Sigmoid colon (tissue), 4 donors: ENCODE results near the gene NT5C1B.

Source experiments
- CTCF ChIP-seq, 4 experiments: fragments of 450-650 bp in 3 of 4; fragments of 200-600 bp in 1 of 4; IDR thresholded peaks; one replicate each; pipeline ENCODE4 v1.5.1; 2016 to 2019; ENCODE audit warnings: antibody characterized with exemption in 4 of 4, mild to moderate bottlenecking in 3 of 4, moderate library complexity in 2 of 4
- POLR2A ChIP-seq, 2 donors: fragments of 450-650 bp; IDR thresholded peaks; one replicate each; pipeline ENCODE4 v1.6.1; 2016; ENCODE audit warnings: antibody characterized with exemption in 2 of 2, mild to moderate bottlenecking in 2 of 2, moderate library complexity in 2 of 2
- POLR2AphosphoS5 ChIP-seq, 4 donors: sonication (generic); formaldehyde crosslinking; IDR thresholded peaks; one replicate each; pipeline ENCODE4 v1.6.1; 2017; ENCODE audit warnings: antibody characterized with exemption in 4 of 4

- TF ChIP-seq CTCF (IDR thresholded peaks at IDR 0.05) (no peak), POLR2AphosphoS5 (IDR thresholded peaks at IDR 0.05) (no peak), POLR2A (IDR thresholded peaks at IDR 0.05) (no peak)
These were observed 58.2 kb downstream of the NT5C1B start for GRCh38 chr2:18531194-18531593.
